GM21786 (cell line): ENCODE data around the gene SPDYC.
A peak's percentile ranks its signal among the peaks of the same experiment; 100 is the strongest.

Source experiments
- ATAC-seq: cut with Tn5 transposase; IDR thresholded peaks from one replicate; pipeline ENCODE4 v1.9.1; 2021; ENCODE audit not compliant: unreplicated experiment

Gene SPDYC

GRCh38 chr11:65170058-65170534 is at the start of gene SPDYC:
SPDYC (plus strand) TSS chr11:65170233; CDS start chr11:65171358, 1,125 bp downstream.
- ATAC-seq: no peak

- ATAC-seq: no peak
Observed at GRCh38 chr11:65120831-65121230, 49.2 kb upstream of the SPDYC start.

- no peak for ATAC-seq
Observed at GRCh38 chr11:65121447-65121864, 48.6 kb upstream of the SPDYC start.

DNA sequence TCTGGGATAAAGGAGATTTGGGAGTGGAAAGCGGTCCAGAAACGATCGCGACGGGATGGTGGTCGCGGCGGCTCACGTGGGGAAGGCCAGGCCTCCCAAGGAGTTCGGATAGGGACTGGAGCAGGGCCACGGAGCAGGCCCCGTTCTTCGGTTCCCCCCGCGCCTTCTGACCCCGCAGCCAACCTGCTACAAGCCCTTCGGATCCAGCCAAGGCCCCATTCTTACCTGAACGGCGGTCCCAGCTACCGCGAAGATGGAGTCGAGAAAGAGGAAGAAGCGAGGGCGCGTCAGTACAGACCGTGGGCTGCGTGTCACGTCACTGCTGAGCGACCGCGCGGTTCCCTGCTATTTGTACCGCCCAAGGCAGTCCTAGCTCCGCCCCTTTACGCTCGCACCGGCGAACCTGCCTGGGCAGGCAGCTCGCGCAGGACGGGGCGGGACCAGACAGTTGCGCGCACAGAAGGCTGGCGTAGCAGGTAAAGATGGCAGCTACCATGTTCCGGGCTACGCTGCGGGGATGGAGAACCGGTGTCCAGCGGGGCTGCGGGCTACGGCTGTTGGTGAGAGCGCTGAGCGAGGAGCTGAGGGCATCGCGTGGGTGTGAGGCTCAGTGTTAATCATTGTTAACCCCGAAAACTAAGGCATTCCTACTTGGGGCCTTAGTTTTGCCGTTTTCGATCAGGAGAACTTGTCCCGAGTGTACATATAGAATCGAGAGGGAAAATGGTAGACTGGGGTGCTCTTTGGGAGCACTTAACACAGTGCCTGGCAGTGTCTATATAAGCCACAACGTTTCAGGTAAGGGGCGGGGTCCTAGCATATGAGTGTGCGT is 48.0 kb upstream of the SPDYC start, which contains the start of the genes FAU and MRPL49:
TSS of gene FAU (minus strand) at position 270 of the 832 bp plus-strand sequence. CDS start 321 bp downstream, outside the sequence.
TSS of gene MRPL49 (plus strand) at position 457 of the 832 bp plus-strand sequence. CDS start at position 483, 26 bp downstream.
- ATAC-seq: peak; percentile 66

GRCh38 chr11:65124480-65125196 is 45.4 kb upstream of the SPDYC start:
- ATAC-seq: no peak

DNA sequence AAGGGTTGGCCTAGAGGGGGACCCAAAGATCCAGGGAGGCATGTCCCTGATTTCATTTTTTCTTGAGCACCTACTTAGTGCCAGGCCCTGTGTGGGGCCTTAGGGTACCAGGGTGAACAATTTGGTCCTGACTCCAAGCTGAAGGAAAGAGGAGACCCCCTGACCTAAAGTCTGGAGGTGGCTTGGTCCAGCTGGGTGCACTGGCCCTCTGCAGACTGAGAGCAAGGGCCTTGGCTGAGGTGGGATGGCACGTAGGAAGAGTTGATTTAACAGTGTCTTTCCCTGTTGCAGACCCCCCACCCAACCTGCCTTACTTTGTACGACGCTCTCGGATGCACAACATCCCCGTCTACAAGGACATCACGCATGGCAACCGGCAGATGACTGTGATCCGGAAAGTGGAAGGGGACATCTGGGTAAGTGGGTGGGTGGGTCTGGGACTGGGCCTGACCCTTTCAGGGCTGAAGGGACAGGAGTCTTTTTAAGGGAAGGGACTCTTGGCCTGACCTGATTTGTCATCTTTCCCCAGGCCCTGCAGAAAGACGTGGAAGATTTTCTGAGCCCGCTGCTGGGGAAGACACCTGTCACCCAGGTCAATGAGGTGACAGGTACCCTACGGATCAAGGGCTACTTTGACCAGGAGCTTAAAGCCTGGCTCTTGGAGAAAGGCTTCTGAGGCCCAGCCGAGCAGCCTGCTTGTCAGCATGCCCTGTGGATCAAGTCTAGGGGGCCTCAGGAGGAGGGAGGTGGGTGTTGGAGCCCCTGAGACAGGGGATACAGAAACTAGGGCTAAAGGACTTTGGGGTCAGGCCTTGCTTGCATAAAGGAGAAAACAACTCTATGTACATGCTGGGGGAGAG is 44.6 kb upstream of the SPDYC start:
- no peak for ATAC-seq

DNA sequence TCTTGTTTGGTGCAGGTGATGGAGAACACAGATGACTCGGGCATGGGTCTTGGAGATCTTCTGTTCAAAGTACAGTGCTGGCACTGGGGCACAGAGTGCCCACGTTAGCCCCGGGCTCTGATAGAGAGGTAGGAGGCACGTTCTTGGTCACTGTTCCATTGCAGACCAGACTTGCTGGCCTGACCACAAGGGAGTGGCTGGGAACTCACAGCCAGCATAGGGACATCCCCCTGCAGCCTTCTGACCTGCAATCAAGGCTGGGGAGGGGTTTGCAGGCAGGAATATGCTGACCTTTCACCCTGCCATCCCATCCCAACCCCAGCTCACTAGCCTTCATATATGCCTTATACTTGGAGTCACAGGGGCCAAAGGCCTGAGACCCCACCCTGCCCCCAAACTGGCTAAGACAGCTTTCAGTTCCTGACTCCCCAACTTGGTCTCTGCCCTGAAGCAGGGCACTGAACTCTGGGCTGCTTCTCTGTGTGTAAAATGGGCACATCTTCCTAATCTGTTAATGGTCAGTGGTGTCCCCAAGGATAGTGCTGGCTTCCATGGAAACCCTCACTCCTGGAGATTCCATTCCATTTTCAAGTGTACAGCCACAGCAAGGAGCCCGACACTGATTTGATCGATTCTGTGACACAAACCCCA is 43.3 kb upstream of the SPDYC start:
- no peak for ATAC-seq

DNA sequence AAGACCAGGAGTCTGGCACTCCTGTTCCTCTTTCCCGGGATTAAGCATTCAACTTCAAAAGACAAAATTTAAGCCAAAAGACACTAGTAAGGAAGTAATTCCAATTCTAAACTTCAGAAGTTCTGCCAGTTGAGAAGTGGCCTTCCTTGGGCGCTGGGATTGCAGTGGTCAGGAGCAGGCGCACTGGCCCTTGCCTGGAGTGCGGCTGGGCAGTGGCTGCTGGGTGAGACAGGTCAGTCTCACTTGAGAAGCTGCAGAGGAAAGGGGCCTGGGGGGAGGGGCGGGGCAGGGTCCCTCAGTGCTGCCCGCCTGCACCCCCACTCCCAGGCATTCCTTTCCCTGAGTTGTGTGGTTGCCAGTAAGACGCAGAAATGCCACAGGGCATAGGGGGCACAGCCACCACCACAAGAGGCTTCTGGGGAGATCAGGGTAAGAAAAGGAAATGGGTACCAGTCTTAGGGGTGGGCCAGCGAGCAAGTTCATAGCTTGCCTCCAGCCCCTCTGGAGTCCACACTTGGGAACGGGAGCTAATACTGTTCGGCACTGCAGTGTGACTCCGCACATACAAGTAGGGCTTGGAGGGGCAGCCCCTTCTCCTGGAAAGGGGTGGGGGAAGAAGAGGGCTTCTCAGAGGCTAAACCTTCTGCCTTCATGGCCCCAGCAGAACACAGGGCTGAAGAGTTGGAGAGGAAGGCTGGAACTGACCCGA is 42.4 kb upstream of the SPDYC start:
- no peak for ATAC-seq

GRCh38 chr11:65128182-65129145 is 41.6 kb upstream of the SPDYC start:
- ATAC-seq: no peak

DNA sequence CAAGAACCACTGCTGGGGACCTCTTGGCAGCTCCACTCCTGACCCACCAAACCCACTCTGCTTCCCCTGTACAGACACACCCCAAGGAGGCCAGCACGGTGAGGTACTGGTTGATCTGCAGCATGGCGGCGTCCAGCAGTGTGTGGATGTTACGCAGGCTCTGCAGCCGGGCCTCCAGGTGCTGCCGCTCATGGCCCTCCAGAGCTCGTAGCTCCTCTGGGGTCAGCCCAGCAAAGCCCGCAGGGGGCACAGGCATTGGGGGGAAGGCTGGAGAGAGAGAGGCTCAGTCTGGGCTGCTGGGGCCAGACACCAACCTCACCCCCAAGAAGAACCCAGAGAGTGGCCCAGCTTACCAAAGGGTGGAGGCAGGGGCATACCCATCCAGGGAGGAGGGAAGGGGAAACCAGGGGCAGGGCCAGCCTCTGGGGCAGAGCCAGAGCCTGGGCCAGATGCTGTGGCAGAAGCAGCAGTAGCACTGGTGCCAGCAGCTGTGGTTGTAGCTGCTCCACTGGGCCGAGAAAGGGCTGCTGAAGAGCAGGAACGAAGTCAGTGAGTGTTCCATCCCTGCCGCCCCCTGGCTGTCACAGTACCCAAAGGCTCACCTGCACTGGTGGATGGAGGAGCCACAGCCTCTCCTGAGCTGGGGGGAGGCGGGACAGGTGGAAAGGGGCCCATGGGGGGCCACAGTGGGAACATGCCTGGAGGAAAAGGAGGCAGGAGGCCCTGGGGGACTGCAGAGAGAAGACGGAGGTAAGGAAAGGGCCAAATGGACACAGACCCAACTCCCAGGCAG is 40.2 kb upstream of the SPDYC start:
- no peak for ATAC-seq

DNA sequence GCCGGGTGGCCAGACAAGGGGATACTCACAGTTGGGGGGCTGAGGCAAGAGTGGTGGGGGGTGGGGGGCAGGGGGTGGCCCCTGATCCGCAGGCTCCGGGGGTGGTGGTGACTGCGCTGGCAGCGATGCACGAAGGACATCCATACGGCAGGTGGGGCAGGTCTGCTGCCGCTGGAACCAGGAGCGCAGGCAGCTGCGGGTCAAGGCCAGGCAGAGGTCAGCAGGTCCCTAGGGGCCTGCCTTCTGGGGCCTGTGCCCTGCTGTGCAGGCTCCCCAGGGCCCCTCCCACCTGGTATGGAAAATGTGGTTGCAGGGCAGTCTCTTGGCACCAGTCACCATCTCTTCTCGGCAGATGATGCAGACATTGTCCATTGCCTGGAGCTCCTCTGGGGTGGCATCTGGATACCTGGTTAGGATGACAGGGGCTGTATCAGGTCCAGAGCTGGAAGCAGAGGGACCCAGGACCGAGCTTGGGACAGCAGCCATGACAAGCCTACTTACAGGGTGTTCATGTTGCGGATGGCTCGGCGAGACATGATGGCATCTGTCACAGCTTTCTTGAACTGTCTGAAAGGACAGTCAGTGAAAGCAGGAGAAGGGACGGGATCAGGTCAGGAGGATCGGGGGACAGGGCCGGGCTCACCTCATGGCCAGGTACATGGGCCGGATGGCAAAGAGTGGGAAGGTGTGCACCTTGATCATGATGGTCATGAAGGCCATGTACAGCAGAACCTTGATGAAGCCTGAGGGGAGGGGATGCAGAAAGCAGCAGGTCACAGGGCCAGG is 39.2 kb upstream of the SPDYC start:
- ATAC-seq: no peak

- no peak for ATAC-seq
Observed at GRCh38 chr11:65131417-65131776, 38.6 kb upstream of the SPDYC start.

DNA sequence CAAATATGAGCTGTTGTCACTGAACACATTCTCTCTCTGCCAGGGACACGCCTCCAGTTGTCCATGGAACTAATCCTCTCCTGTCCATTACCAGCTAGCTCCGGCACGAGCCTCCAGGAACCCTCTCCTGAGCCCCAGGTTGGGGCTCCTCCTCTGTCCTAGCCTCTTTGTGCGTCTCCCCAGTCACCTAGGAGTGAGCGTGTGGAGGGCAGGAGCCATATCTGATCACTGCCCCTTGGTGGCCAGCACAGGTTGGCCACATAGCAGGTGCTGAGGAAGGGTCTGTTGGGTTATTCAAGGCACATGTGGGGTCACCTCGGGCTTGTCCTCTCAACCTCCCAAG is 38.2 kb upstream of the SPDYC start:
- no peak for ATAC-seq

GRCh38 chr11:65132238-65132987 is 37.6 kb upstream of the SPDYC start:
- peak; percentile 36 for ATAC-seq

GRCh38 chr11:65132988-65133700 is 36.9 kb upstream of the SPDYC start:
- ATAC-seq: no peak

DNA sequence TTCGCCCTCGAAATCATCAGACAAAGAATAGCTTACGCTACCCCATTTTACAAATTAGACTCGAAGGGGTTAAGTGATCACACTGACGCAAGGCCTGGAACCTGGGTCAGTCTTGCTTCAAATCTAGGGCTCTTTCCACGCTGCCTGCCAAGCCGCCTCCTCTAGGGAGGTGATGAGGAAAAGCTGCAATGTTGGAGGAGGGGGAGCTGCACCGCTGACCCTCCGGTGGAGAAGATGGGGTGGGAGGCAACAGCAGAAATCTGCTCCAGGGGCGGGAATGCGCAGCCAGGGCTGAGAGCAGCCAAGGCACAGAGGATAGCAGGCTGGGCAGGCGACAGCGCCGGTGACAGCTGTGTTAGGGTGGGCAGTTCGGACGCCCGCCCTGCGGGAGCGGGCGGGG is 36.3 kb upstream of the SPDYC start:
- ATAC-seq: no peak
